ENCODE data around the gene MTA3. TPM values are rescaled to one million over a fixed set of nuclear protein-coding genes. Genes with fewer than 3 reads are reported as not detected.

MTA3 gene
- total RNA-seq, 1 donor from 2014 or later: 34.3 TPM

DNA sequence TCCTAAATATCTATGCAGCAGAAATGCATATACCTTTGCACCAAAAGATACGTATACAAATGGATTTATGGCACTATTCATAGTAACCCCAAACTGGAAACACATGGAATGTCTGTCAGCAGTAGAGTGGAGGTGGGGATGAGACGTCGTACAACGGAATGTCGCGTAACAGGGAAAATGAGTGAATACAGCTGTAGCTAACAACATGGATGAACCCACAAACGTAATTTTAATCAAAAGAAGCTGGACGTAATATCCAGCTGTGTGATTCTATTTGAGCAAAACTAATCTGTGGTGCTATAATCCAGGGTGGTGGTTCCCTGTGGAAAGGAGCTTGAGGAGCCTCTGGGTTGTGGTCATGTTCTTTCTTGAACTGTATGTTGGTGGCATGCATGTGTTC is 89.9 kb downstream of the MTA3 start:
- H3K4me1 ChIP-seq: no peaks in the 10 kb centered on the region
- intact Hi-C loops (cut with DNase I): no loop called here
- no peak overlapping the region for H3K27ac ChIP-seq
- DNase-seq (no peak), ATAC-seq (no peak)
- TF ChIP-seq, protein P1, sequence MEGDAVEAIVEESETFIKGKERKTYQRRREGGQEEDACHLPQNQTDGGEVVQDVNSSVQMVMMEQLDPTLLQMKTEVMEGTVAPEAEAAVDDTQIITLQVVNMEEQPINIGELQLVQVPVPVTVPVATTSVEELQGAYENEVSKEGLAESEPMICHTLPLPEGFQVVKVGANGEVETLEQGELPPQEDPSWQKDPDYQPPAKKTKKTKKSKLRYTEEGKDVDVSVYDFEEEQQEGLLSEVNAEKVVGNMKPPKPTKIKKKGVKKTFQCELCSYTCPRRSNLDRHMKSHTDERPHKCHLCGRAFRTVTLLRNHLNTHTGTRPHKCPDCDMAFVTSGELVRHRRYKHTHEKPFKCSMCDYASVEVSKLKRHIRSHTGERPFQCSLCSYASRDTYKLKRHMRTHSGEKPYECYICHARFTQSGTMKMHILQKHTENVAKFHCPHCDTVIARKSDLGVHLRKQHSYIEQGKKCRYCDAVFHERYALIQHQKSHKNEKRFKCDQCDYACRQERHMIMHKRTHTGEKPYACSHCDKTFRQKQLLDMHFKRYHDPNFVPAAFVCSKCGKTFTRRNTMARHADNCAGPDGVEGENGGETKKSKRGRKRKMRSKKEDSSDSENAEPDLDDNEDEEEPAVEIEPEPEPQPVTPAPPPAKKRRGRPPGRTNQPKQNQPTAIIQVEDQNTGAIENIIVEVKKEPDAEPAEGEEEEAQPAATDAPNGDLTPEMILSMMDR (IDR thresholded peaks at IDR 0.05): no peak
- H3K9me3 ChIP-seq: no peaks in the 10 kb centered on the region
- H3K27me3 ChIP-seq: no peaks in the 10 kb centered on the region
- no peak overlapping the region for H3K4me3 ChIP-seq
- peaks cover 30% of the 10 kb centered on the region for H3K36me3 ChIP-seq

DNA sequence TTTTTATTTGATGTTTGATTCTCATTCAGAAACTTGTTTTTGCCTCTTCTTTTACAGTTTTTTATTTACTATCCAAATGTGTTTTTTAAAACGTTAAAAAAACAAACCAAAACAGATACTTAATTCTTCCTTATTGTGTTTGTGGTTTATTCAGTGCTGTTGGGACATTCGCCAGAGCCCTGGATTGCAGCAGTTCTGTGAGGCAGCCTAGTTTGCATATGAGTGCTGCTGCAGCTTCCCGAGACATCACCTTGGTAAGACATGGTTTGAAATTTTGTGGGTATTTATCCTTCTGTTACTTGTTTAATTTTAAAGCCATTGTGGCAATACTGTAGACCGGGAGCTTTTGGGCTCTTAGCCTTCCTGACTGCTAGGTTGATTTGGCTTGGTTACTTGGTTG is 91.2 kb downstream of the MTA3 start:
- Histone ChIP-seq H3K4me3 (no peak overlapping the region), H3K27me3 (no peaks in the 10 kb centered on the region), H3K4me1 (peaks cover 5% of the 10 kb centered on the region), H3K9me3 (no peaks in the 10 kb centered on the region), H3K27ac (no peak overlapping the region), H3K36me3 (peaks cover 30% of the 10 kb centered on the region)
- intact Hi-C loops (cut with DNase I): no loop called here
- ATAC-seq (no peak), DNase-seq (no peak)
- TF ChIP-seq, protein P1 (IDR thresholded peaks at IDR 0.05): no peak

DNA sequence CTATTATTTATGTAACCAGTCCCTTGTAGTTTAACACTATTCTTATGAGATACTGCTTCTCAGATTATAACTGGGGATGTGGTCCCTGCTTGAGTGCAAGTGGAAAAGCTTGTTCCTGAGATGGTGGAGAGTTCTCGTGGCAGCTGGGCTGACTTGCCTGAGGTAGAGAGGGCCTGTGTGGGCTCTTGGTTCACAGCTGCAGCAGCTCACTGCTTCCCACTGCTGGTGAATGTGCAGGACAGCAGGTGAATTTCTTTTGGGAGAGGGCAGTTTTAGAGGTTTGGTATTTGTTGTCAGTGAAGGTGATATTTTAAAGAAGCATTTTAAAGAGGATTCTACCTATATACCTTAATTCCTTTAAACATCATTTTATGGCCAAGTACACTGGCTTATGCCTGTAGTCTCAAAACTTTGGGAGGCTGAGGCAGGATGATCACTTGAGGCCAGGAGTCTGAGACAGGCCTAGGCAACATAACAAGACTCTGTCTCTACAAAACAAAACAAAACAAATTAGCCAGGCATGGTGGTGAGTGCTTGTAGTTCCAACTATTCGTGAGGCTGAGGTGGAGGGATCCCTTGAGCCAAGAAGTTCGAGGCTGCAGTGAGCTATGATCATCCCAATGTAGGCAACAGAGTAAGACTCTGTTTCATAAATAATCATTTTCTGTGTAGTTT is 94.8 kb downstream of the MTA3 start:
- peak; percentile 99 for ATAC-seq
- no peak overlapping the region for H3K27ac ChIP-seq

GRCh38 chr2:42663828-42664227 is 95.4 kb downstream of the MTA3 start:
- H3K27ac ChIP-seq: no peak overlapping the region
- DNase-seq (no peak), ATAC-seq (peak; percentile 28)
- H3K4me3 ChIP-seq: no peak overlapping the region
- TF ChIP-seq, protein P1 (IDR thresholded peaks at IDR 0.05): no peak
- intact Hi-C loops (cut with DNase I): no loop called here
- H3K36me3 ChIP-seq: peaks cover 12% of the 10 kb centered on the region
- peaks cover 5% of the 10 kb centered on the region for H3K4me1 ChIP-seq
- no peaks in the 10 kb centered on the region for H3K9me3 ChIP-seq
- H3K27me3 ChIP-seq: no peaks in the 10 kb centered on the region

More for the DNA sequence above, 94.8 kb downstream of the MTA3 start:
- peaks cover 5% of the 10 kb centered on the region for H3K4me1 ChIP-seq
- TF ChIP-seq, protein P1 (IDR thresholded peaks at IDR 0.05): peak; percentile 95
- DNase-seq: peak; percentile 77
- H3K4me3 ChIP-seq: no peak overlapping the region
- intact Hi-C loops (cut with DNase I): no loop called here
- H3K36me3 ChIP-seq: peaks cover 12% of the 10 kb centered on the region
- H3K9me3 ChIP-seq: no peaks in the 10 kb centered on the region
- no peaks in the 10 kb centered on the region for H3K27me3 ChIP-seq

DNA sequence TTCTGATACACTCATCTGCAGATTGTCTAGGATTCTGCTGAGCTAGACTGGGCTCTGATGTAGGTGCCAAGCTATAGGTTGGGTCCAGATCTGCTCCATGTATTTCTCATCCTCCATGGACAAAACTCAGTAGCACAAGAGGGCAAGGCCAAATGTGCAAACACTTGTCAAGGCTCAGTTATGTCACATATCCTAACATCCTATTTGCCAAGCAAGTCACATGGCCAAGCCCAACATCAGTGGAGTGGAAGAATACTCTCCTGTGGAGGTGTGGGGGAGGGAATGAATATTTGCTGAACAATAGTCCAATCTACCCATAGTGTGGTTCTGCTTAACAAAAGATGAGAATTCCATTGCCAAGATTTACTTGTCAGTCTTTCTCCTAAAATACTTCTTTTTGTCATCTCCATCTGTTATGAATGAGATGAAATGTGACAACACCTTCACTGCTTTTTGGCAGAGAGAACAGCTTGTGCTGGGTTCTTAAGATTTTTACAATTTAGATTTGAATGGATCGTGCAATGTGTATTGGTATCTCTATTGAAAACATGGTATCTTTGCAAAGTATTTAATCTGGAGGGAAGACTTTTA is 105.7 kb downstream of the MTA3 start:
- Histone ChIP-seq H3K36me3 (peaks cover 5% of the 10 kb centered on the region), H3K4me3 (no peak overlapping the region), H3K27ac (no peak overlapping the region), H3K9me3 (no peaks in the 10 kb centered on the region), H3K27me3 (no peaks in the 10 kb centered on the region), H3K4me1 (no peaks in the 10 kb centered on the region)
- TF ChIP-seq, protein P1 (IDR thresholded peaks at IDR 0.05): no peak
- ATAC-seq (peak; percentile 28), DNase-seq (no peak)
- intact Hi-C loops (cut with DNase I): no loop called here

Measured in upper lobe of right lung (tissue), 1 donor.